Natural killer cell (primary cell): ENCODE measurements around the gene PTAR1. TPM values are rescaled to one million over a fixed set of nuclear protein-coding genes. Genes with fewer than 3 reads are reported as not detected.
A peak's percentile ranks its signal among the peaks of the same experiment; 100 is the strongest.

Source experiments
- ATAC-seq, 3 donors: fragments of 150-1000 bp in 2 of 3; fragments of 200-7000 bp in 1 of 3; cut with Tn5 transposase; 1 replicate in 1 of 3; 2 replicates in 2 of 3; pipeline ENCODE4 v1.10.0; 2021; ENCODE audit warnings: mild to moderate bottlenecking in 2 of 3, moderate library complexity in 2 of 3
- DNase-seq, 2 donors: peaks; one replicate each; pipeline versions ENCODE4 v3.0.0 to v3.0.0-alpha.2; 2013 to 2021; ENCODE audit warnings: mixed read lengths in 1 of 2
- H3K27ac ChIP-seq: one replicate; pipeline ENCODE4 v1.5.1; 2013; ENCODE audit warnings: mild to moderate bottlenecking, low read length
- H3K27me3 ChIP-seq: one replicate; pipeline ENCODE4 v1.6.1; 2013; ENCODE audit warnings: low read length; ENCODE audit not compliant: control insufficient read depth, insufficient read depth
- H3K36me3 ChIP-seq: one replicate; pipeline ENCODE4 v1.6.1; 2013; ENCODE audit warnings: low read length; ENCODE audit not compliant: control insufficient read depth, insufficient read depth
- H3K4me1 ChIP-seq: one replicate; pipeline ENCODE4 v1.6.1; 2013; ENCODE audit warnings: low read length; ENCODE audit not compliant: control insufficient read depth, insufficient read depth
- H3K4me3 ChIP-seq: one replicate; pipeline ENCODE4 v1.5.1; 2013; ENCODE audit warnings: low read length
- H3K9me3 ChIP-seq: one replicate; pipeline ENCODE4 v1.6.1; 2013; ENCODE audit warnings: low read length; ENCODE audit not compliant: control insufficient read depth, insufficient read depth
- H3K27ac Mint-ChIP-seq, 2 donors: one replicate each; pipeline ENCODE4 v1.8.0; 2022; ENCODE audit warnings: mild to moderate bottlenecking in 2 of 2, mixed read lengths in 2 of 2, moderate library complexity in 1 of 2
- H3K27me3 Mint-ChIP-seq, 2 donors: one replicate each; pipeline ENCODE4 v1.8.0; 2022; ENCODE audit warnings: low read depth in 2 of 2, mixed read lengths in 2 of 2
- H3K36me3 Mint-ChIP-seq: one replicate; pipeline ENCODE4 v1.8.0; 2022; ENCODE audit warnings: mixed read lengths
- H3K4me1 Mint-ChIP-seq, 2 donors: one replicate each; pipeline ENCODE4 v1.8.0; 2022; ENCODE audit warnings: mixed read lengths in 2 of 2
- H3K4me3 Mint-ChIP-seq: one replicate; pipeline ENCODE4 v1.8.0; 2022; ENCODE audit warnings: mild to moderate bottlenecking, moderate library complexity, mixed read lengths
- H3K9me3 Mint-ChIP-seq, 2 donors: one replicate each; pipeline ENCODE4 v1.8.0; 2022; ENCODE audit warnings: mixed read lengths in 2 of 2
- WGBS: methylation state at CpG from one replicate; pipeline ENCODE4 v1.1.7; 2013; ENCODE audit warnings: missing lambda C conversion rate; ENCODE audit not compliant: insufficient coverage; 5-methylcytosine and 5-hydroxymethylcytosine counted together
- intact Hi-C: fragments of 100-400 bp; cut with micrococcal nuclease; formaldehyde crosslinking; loops from one replicate; pipeline ENCODE4 v1.14.2; 2022
- total RNA-seq, 4 donors: library from RNA; stranded (reverse); fragments of 120-200 nt in 1 of 4; gene quantifications; one replicate each; pipeline versions ENCODE4 v1.2.3 to v1.2.4, GENCODE V29; 2013 to 2022
- TF ChIP-seq, protein P1 (sequence below): fragments of 200-600 bp; IDR thresholded peaks from one replicate; pipeline ENCODE4 v1.8.0; 2022; ENCODE audit warnings: antibody characterized with exemption

The PTAR1 gene
- total RNA-seq, 3 donors from 2014 or later (not counting 1 experiment from before 2014, with no cell fraction given), result 76.4 to 87.9 (median 85.6) TPM

DNA sequence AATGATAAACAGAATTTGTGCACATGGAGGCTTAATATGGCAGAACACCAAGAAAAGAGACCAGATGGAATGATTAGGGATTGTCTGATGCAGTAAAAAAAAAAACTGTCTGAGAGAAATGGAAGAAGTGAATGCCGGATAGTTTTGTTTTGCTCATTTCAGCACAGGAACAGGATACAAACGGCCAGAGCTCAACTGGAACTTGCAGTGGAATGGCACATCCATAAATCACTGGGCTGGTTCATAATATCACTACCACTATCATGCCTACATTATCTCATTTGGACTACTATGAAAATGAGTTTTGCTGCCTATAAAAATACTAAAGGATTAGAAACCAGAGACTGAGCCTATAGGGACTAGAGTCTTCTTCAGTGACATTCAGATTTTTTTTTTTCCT, 9.7 kb downstream of the PTAR1 start:
- 82% methylated on average over 2 of the region's 2 CpGs for WGBS
- H3K27ac Mint-ChIP-seq, result no peak overlapping the region
- no peaks in the 10 kb centered on the region for H3K27me3 ChIP-seq
- peaks cover 28% of the 10 kb centered on the region for H3K36me3 ChIP-seq
- no peak for DNase-seq
- H3K36me3 Mint-ChIP-seq, result peaks cover 5% of the 10 kb centered on the region
- no peaks in the 10 kb centered on the region for H3K4me1 ChIP-seq
- H3K27me3 Mint-ChIP-seq, result no peaks in the 10 kb centered on the region
- H3K4me3 Mint-ChIP-seq, result no peak overlapping the region
- no peaks in the 10 kb centered on the region for H3K9me3 Mint-ChIP-seq
- no peak overlapping the region for H3K27ac ChIP-seq
- ATAC-seq, result no peak
- H3K4me1 Mint-ChIP-seq, result peaks cover 56 to 58% of the 10 kb centered on the region in 2 donors
- H3K9me3 ChIP-seq, result no peaks in the 10 kb centered on the region
- TF ChIP-seq, protein P1, sequence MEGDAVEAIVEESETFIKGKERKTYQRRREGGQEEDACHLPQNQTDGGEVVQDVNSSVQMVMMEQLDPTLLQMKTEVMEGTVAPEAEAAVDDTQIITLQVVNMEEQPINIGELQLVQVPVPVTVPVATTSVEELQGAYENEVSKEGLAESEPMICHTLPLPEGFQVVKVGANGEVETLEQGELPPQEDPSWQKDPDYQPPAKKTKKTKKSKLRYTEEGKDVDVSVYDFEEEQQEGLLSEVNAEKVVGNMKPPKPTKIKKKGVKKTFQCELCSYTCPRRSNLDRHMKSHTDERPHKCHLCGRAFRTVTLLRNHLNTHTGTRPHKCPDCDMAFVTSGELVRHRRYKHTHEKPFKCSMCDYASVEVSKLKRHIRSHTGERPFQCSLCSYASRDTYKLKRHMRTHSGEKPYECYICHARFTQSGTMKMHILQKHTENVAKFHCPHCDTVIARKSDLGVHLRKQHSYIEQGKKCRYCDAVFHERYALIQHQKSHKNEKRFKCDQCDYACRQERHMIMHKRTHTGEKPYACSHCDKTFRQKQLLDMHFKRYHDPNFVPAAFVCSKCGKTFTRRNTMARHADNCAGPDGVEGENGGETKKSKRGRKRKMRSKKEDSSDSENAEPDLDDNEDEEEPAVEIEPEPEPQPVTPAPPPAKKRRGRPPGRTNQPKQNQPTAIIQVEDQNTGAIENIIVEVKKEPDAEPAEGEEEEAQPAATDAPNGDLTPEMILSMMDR, result no peak
- no peak overlapping the region for H3K4me3 ChIP-seq
- intact Hi-C loops, result no loop called here

DNA sequence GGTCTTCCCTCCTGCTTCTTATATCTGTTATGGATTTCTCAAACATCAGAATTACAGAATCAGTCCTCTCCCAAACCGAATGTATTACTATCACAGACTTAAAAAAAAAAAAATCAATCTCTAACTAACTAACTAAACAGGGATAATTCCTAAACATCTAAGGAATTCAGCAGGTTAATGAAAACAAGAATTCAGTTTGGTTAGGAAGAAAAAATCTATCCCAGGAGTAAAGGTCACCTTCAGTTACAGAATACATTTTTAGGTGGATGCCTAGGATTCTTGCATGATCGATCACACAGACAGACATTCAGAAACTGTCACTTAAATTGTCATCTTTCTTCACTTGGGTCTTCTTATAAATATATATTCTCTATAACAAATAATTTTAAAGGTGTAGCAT, 11.5 kb downstream of the PTAR1 start:
- peaks cover 5% of the 10 kb centered on the region for H3K36me3 Mint-ChIP-seq
- peaks cover 51 to 62% of the 10 kb centered on the region in 2 donors for H3K4me1 Mint-ChIP-seq

DNA sequence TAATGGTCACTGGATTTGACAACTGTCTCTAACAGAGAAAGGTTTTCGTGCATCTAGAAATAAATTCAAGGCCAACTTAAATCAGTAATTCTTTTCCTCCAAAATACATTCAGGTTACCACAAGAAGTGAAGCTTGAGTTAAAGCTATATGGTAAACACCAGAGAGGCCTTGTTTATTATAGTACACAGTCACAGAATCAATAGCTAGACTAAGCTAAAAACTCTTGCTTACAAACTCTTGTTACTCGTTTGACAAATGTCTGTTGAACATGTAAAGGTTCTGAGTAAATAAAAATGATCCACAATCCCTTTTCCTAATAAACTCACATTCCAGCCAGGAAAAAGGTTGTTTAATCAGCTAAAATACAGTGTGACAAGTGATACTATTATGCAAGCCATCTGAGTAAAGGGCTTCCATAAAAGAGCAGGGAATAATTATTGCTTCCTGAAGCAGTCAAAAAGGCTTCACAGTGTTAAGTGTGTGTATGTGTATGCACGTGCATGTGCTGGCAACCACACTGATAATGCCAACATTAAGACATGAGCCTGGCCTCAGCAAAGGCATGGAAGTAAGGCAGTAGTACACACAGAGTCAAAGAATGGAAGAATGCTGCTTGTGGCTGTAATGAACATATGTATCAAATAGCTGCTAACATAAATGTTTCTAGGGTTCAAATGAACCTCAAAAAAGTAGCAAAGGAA, 12.8 kb downstream of the PTAR1 start:
- ATAC-seq (no peak), DNase-seq (no peak)
- Mint-ChIP-seq H3K27ac (peak overlapping the region in 1 of 2 donors; percentile 37), H3K36me3 (peaks cover 5% of the 10 kb centered on the region), H3K9me3 (no peaks in the 10 kb centered on the region), H3K4me3 (no peak overlapping the region), H3K27me3 (no peaks in the 10 kb centered on the region), H3K4me1 (peaks cover 53 to 58% of the 10 kb centered on the region in 2 donors)
- intact Hi-C loops, result no loop called here
- no peaks in the 10 kb centered on the region for H3K4me1 ChIP-seq
- H3K36me3 ChIP-seq, result peaks cover 28% of the 10 kb centered on the region
- no peak overlapping the region for H3K27ac ChIP-seq
- TF ChIP-seq, protein P1, result no peak
- H3K4me3 ChIP-seq, result no peak overlapping the region
- H3K27me3 ChIP-seq, result no peaks in the 10 kb centered on the region
- 83% methylated on average over 2 of the region's 3 CpGs for WGBS
- no peaks in the 10 kb centered on the region for H3K9me3 ChIP-seq

More for the DNA sequence above, 11.5 kb downstream of the PTAR1 start:
- Histone ChIP-seq H3K4me3 (no peak overlapping the region), H3K9me3 (no peaks in the 10 kb centered on the region), H3K4me1 (no peaks in the 10 kb centered on the region), H3K27ac (no peak overlapping the region), H3K27me3 (no peaks in the 10 kb centered on the region), H3K36me3 (peaks cover 28% of the 10 kb centered on the region)
- intact Hi-C loops, result no loop called here
- no peaks in the 10 kb centered on the region for H3K27me3 Mint-ChIP-seq
- no peaks in the 10 kb centered on the region for H3K9me3 Mint-ChIP-seq
- peak overlapping the region in 1 of 2 donors; percentile 3 for H3K27ac Mint-ChIP-seq
- TF ChIP-seq, protein P1, result no peak
- WGBS, result no CpG with 5 or more reads among the region's 2 CpGs
- no peak overlapping the region for H3K4me3 Mint-ChIP-seq
- DNase-seq, result no peak
- no peak for ATAC-seq
